Neutrophil (primary cell): ENCODE measurements around the gene HDAC1.

Experiments
- H3K27ac ChIP-seq: fragments of 200-600 bp; sonication (generic); 2 replicates; pipeline ENCODE4 v1.5.1; 2016; ENCODE audit warnings: mild to moderate bottlenecking, moderate library complexity
- H3K27me3 ChIP-seq: fragments of 200-600 bp; sonication (generic); 2 replicates; pipeline ENCODE4 v1.6.0; 2016; ENCODE audit warnings: mild to moderate bottlenecking
- H3K36me3 ChIP-seq: fragments of 200-600 bp; sonication (generic); 2 replicates; pipeline ENCODE4 v1.5.1; 2017
- H3K4me1 ChIP-seq, 2 experiments: fragments of 200-600 bp in 1 of 2; sonication (generic) in 1 of 2; 1 replicate in 1 of 2; 2 replicates in 1 of 2; pipeline versions ENCODE4 v1.5.1 to v1.6.1; 2013 to 2016; ENCODE audit warnings: low read depth in 1 of 2, low read length in 1 of 2, mild to moderate bottlenecking in 1 of 2, moderate library complexity in 1 of 2; ENCODE audit not compliant: control insufficient read depth in 1 of 2, insufficient read depth in 1 of 2
- H3K4me3 ChIP-seq, 2 experiments: fragments of 200-600 bp in 1 of 2; sonication (generic) in 1 of 2; 1 replicate in 1 of 2; 2 replicates in 1 of 2; pipeline ENCODE4 v1.5.1; 2013 to 2016; ENCODE audit warnings: low read depth in 1 of 2, low read length in 1 of 2, mild to moderate bottlenecking in 1 of 2, moderate library complexity in 1 of 2
- H3K9me3 ChIP-seq: fragments of 200-600 bp; sonication (generic); 2 replicates; pipeline ENCODE4 v1.5.1; 2016
- CTCF ChIP-seq: fragments of 200-600 bp; sonication (generic); IDR thresholded peaks from 2 replicates; pipeline ENCODE4 v1.5.1; 2016; ENCODE audit warnings: antibody characterized with exemption

HDAC1 gene

GRCh38 chr1:32380057-32380456 lies 88.2 kb downstream of the HDAC1 start:
- H3K36me3 ChIP-seq, result peaks cover 100% of the 10 kb centered on the region
- H3K27me3 ChIP-seq, result no peaks in the 10 kb centered on the region
- H3K4me3 ChIP-seq, result no peak overlapping the region
- TF ChIP-seq CTCF, result no peak
- H3K9me3 ChIP-seq, result no peaks in the 10 kb centered on the region
- H3K27ac ChIP-seq, result no peak overlapping the region
- H3K4me1 ChIP-seq, result no peaks in the 10 kb centered on the region
